Measurements from ENCODE around the gene ARFRP1. TPM values are rescaled to one million over a fixed set of nuclear protein-coding genes. Genes with fewer than 3 reads are reported as not detected.
"Not testable (repeated sequence)": the region's sequence is repeated elsewhere in the genome, so short reads cannot be mapped to it uniquely, and the experiment has no call there.

Gene ARFRP1
- total RNA-seq, 4 donors from 2014 or later = 26.9 to 35.1 (median 27.8) TPM

DNA sequence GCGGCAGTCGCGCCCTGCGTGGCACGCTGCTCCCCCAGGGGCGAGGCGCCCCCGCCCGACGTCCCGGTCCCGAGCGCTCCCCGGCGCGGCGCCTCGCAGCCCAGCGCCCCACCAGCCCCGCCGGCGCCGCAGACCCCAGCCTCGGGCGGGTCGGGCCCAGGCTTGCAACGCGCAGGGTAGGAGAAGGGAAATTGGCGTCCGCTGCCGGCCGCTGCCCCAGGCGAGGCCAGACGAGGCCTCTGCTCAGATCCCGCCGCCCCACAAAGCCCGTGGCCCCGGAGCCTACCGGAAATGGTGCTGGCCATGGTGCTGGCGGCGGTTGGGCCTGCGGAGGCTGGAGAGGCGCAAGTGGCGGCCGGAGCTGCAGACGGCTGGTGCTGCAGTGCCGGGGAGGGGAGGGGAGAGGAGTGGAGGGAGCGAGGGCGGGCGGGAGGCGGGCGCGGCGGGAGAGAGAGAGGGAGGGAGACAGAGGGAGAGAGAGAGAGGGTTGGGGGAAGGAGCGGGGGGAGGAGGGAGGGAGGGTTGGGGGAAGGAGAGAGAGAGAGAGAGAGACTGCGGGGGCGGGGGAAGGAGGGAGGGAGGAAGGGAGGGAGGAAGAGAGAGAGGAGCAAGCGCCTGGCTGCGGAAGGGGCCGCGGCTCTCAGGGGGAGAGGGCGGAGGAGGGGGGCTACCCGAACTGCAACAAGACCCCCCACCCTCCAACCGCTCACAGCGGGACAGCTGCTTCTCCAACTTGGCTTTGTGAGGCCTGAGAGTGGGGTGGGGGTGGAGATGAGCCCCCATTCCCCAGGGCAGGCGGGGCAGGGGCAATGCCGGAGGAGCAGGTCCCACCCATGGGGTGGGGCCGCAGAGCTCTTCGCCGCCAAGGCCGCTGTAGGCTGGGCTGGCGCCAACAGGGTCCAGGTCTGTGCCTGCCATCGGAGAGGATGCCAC is 54.5 kb downstream of the ARFRP1 start, which contains the start of gene STMN3:
Gene STMN3 (minus strand): TSS at position 384 of the 933 bp plus-strand sequence. CDS start 79 bp downstream, at position 305.
- Histone ChIP-seq H3K27me3 (peaks cover 15 to 21% (median 18%) of the 10 kb centered on the region in 3 donors), H3K4me1 (peaks cover 15 to 22% of the 10 kb centered on the region in 2 donors), H3K9me3 (no peaks in the 10 kb centered on the region), H3K36me3 (no peaks in the 10 kb centered on the region), H3K27ac (peak within 1 kb of the TSS in 1 of 4 donors; percentile 25), H3K4me3 (peak within 1 kb of the TSS; percentile 42 to 57 (median 50))
- DNase-seq (peak; percentile 43 to 50), ATAC-seq (peak; percentile 12 to 13)
- no peak for TF ChIP-seq POLR2A (IDR thresholded peaks at IDR 0.05)
- TF ChIP-seq, protein P1, sequence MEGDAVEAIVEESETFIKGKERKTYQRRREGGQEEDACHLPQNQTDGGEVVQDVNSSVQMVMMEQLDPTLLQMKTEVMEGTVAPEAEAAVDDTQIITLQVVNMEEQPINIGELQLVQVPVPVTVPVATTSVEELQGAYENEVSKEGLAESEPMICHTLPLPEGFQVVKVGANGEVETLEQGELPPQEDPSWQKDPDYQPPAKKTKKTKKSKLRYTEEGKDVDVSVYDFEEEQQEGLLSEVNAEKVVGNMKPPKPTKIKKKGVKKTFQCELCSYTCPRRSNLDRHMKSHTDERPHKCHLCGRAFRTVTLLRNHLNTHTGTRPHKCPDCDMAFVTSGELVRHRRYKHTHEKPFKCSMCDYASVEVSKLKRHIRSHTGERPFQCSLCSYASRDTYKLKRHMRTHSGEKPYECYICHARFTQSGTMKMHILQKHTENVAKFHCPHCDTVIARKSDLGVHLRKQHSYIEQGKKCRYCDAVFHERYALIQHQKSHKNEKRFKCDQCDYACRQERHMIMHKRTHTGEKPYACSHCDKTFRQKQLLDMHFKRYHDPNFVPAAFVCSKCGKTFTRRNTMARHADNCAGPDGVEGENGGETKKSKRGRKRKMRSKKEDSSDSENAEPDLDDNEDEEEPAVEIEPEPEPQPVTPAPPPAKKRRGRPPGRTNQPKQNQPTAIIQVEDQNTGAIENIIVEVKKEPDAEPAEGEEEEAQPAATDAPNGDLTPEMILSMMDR (IDR thresholded peaks at IDR 0.05 in 4 of 5, conservative IDR thresholded peaks at IDR 0.05 in 1 of 5) = no peak
- intact Hi-C loops (cut with DNase I; ENCODE audit: low total_unique reads) (no loop called here), in situ Hi-C loops (cut with MboI; ENCODE audit: low sequenced_read_pairs in 4 of 4) (loop anchor here in 1 of 4 donors (10.0 kb wide), 1 partner anchor 61 kb away; no protein-coding TSS in a partner anchor)

DNA sequence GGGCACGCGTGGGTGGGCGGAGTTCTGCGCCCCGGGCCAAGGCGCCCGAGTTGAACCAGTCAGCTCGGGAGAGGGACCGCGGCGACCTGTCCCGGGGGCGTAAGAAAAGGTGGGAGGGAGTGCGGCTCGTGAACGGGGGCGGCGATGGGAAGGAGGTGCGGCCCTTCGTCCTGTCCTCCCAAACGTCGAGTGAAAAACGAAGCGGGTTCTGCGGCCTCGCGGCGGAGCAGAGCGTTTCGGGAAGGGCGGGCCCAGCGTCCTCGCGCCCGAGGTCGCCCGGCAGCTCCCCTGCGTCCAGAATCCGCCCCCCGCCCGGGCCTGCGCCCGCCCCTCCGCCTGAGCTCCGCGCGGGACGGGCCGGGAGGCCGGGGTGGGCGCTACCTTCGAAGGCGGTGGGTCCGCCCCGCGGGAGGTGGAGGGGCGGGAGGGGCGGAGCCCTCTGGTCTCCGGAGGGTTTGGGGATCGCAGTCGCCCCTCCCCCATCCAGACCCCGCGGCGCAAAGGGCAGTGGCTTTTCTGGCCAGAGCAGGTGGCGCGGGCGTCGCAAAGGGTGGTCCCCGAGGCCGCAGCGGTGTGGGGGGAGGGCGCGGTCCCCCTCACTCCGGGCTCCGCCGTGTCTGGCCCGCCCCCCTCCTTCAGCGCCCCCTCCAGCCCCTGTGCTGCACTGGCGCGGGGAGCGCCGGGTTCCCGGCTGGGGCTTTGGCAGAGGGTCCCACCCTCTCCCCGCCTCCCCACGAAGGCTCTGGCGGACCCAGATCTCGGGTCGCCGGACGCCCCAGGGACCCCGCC is 55.4 kb downstream of the ARFRP1 start:
- peaks cover 12 to 17% of the 10 kb centered on the region in 2 donors for H3K4me1 ChIP-seq
- H3K27me3 ChIP-seq = peaks cover 15 to 21% (median 18%) of the 10 kb centered on the region in 3 donors
- DNase-seq = no peak
- TF ChIP-seq, protein P1 (IDR thresholded peaks at IDR 0.05 in 4 of 5, conservative IDR thresholded peaks at IDR 0.05 in 1 of 5) = no peak
- TF ChIP-seq POLR2A (IDR thresholded peaks at IDR 0.05) = no peak
- H3K9me3 ChIP-seq = no peaks in the 10 kb centered on the region
- intact Hi-C loops (cut with DNase I; ENCODE audit: low total_unique reads) = no loop called here
- peak overlapping the region; percentile 42 to 57 (median 50) for H3K4me3 ChIP-seq
- no peak overlapping the region for H3K27ac ChIP-seq
- in situ Hi-C loops (cut with MboI; ENCODE audit: low sequenced_read_pairs in 4 of 4) = loop anchor here in 1 of 4 donors (10.0 kb wide), 1 partner anchor 62 kb away; no protein-coding TSS in a partner anchor
- ATAC-seq = no peak
- H3K36me3 ChIP-seq = no peaks in the 10 kb centered on the region

DNA sequence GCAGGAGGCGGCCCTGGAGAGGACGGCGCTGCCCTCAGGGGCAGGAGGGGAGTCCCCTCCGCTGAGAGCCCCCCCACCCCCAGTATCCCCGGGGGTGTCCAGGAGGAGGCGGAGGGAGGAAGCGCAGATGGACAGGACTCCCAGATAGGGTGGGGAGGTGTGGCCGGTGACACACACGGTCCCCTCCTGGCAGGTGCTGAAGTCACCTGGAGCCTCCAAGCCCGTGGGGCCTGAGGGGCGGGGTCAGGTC is 55.9 kb downstream of the ARFRP1 start:
- DNase-seq (no peak), ATAC-seq (no peak)
- peaks cover 6 to 12% of the 10 kb centered on the region in 2 donors for H3K4me1 ChIP-seq
- H3K4me3 ChIP-seq = peak overlapping the region in 3 of 4 donors; percentile 48 to 57 (median 51)
- intact Hi-C loops (cut with DNase I; ENCODE audit: low total_unique reads) (no loop called here), in situ Hi-C loops (cut with MboI; ENCODE audit: low sequenced_read_pairs in 4 of 4) (loop anchor here in 1 of 4 donors (10.0 kb wide), 1 partner anchor 63 kb away; no protein-coding TSS in a partner anchor)
- H3K36me3 ChIP-seq = no peaks in the 10 kb centered on the region
- TF ChIP-seq, protein P1 (IDR thresholded peaks at IDR 0.05 in 4 of 5, conservative IDR thresholded peaks at IDR 0.05 in 1 of 5) = no peak
- TF ChIP-seq POLR2A (IDR thresholded peaks at IDR 0.05) = no peak
- H3K27me3 ChIP-seq = peaks cover 15 to 21% (median 18%) of the 10 kb centered on the region in 3 donors
- no peak overlapping the region for H3K27ac ChIP-seq
- no peaks in the 10 kb centered on the region for H3K9me3 ChIP-seq

DNA sequence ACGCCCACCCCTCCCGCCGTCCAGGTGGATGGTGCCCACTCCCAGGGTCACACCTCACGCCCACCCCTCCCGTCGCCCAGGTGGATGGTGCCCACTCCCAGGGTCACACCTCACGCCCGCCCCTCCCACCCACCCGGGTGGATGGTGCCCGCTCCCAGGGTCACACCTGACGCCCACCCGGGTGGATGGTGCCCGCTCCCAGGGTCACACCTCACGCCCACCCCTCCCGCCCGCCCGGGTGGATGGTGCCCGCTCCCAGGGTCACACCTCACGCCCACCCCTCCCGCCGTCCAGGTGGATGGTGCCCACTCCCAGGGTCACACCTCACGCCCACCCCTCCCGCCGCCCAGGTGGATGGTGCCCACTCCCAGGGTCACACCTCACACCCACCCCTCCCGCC is 57.3 kb downstream of the ARFRP1 start:
- H3K4me3 ChIP-seq; H3K27ac ChIP-seq; H3K36me3 ChIP-seq; ATAC-seq; H3K9me3 ChIP-seq; intact Hi-C loops (cut with DNase I; ENCODE audit: low total_unique reads); DNase-seq: not testable (repeated sequence)
- Histone ChIP-seq H3K4me1 (peaks cover 4 to 11% of the 10 kb centered on the region in 2 donors), H3K27me3 (peaks cover 15 to 21% (median 18%) of the 10 kb centered on the region in 3 donors)
- in situ Hi-C loops (cut with MboI; ENCODE audit: low sequenced_read_pairs in 4 of 4) = loop anchor here in 1 of 4 donors (10.0 kb wide), 1 partner anchor 64 kb away; no protein-coding TSS in a partner anchor

All from gastrocnemius medialis (tissue), 4 donors.